PC-9 (cell line): ENCODE measurements around the gene CTIF. TPM values are rescaled to one million over a fixed set of nuclear protein-coding genes. Genes with fewer than 3 reads are reported as not detected.

ENCODE experiments used
- BruUV-seq: library from RNA; stranded (reverse); fragments of 400-500 nt; replicated peaks from 2 replicates; lab custom pipeline; 2021; lab: Mats Ljungman, UMichigan
- CTCF ChIA-PET: fragments of 300-600 bp; sonication (Branson Sonifier 250); formaldehyde crosslinking; loops from one replicate; lab custom pipeline; 2022; ENCODE audit warnings: antibody characterized with exemption; lab: Charles Lee
- POLR2A ChIA-PET: fragments of 300-600 bp; sonication (Branson Sonifier 250); formaldehyde crosslinking; loops from one replicate; lab custom pipeline; 2022; ENCODE audit warnings: antibody characterized with exemption; ENCODE audit not compliant: unreplicated experiment; lab: Charles Lee
- DNase-seq, 2 experiments: peaks; one replicate each; pipeline versions ENCODE4 v3.0.0 to v3.0.0-alpha.2; 2015 to 2022; ENCODE audit warnings: mixed read lengths in 1 of 2
- H2AFZ ChIP-seq: fragments of 200-600 bp; sonication (generic); 2 replicates; pipeline ENCODE4 v1.8.1; 2017; ENCODE audit warnings: antibody characterized with exemption
- H3F3A ChIP-seq: fragments of 200-600 bp; sonication (generic); 2 replicates; pipeline ENCODE4 v1.8.1; 2017; ENCODE audit warnings: antibody characterized with exemption, mild to moderate bottlenecking, low read depth; ENCODE audit not compliant: insufficient read depth
- H3K27ac ChIP-seq: fragments of 200-600 bp; sonication (generic); 2 replicates; pipeline ENCODE4 v1.6.1; 2016; ENCODE audit warnings: mixed run types
- H3K27me3 ChIP-seq: fragments of 200-600 bp; sonication (generic); 2 replicates; pipeline ENCODE4 v1.6.1; 2016; ENCODE audit warnings: low read depth, mixed run types; ENCODE audit not compliant: insufficient read depth
- H3K36me3 ChIP-seq: fragments of 200-600 bp; sonication (generic); 2 replicates; pipeline ENCODE4 v1.6.1; 2016; ENCODE audit warnings: low read depth, mixed run types
- H3K4me1 ChIP-seq: fragments of 200-600 bp; sonication (generic); replicated peaks from 2 replicates; pipeline ENCODE4 v1.6.1; 2016; ENCODE audit warnings: mixed run types; ENCODE audit not compliant: insufficient read depth
- H3K4me2 ChIP-seq: fragments of 200-600 bp; sonication (generic); 2 replicates; pipeline ENCODE4 v1.6.1; 2017; ENCODE audit warnings: mixed run types
- H3K4me3 ChIP-seq: fragments of 200-600 bp; sonication (generic); 2 replicates; pipeline ENCODE4 v1.6.1; 2016; ENCODE audit warnings: mixed run types
- H3K79me2 ChIP-seq: fragments of 200-600 bp; sonication (generic); 2 replicates; pipeline ENCODE4 v1.6.1; 2017; ENCODE audit warnings: low read depth, mixed run types
- H3K9me2 ChIP-seq: fragments of 200-600 bp; sonication (generic); 2 replicates; pipeline ENCODE4 v1.8.1; 2017; ENCODE audit warnings: mild to moderate bottlenecking; ENCODE audit not compliant: insufficient read depth
- H3K9me3 ChIP-seq: fragments of 200-600 bp; sonication (generic); 2 replicates; pipeline ENCODE4 v1.8.1; 2016; ENCODE audit warnings: low read depth; ENCODE audit not compliant: insufficient read depth
- H4K20me1 ChIP-seq: fragments of 200-600 bp; sonication (generic); 2 replicates; pipeline ENCODE4 v1.8.1; 2017; ENCODE audit not compliant: insufficient read depth
- EZH2 ChIP-seq: fragments of 200-600 bp; sonication (generic); IDR thresholded peaks from 2 replicates; pipeline ENCODE4 v1.8.0; 2017; ENCODE audit warnings: antibody characterized with exemption, low read depth
- intact Hi-C: fragments of 100-400 bp; cut with micrococcal nuclease; formaldehyde crosslinking; loops from one replicate; pipeline ENCODE4 v1.10.0; 2022; ENCODE audit not compliant: unreplicated experiment
- total RNA-seq: library from RNA; stranded (reverse); gene quantifications from 2 replicates; pipeline ENCODE4 v1.2.3, GENCODE V29; 2021
- TF ChIP-seq, protein P1 (sequence below): fragments of 200-600 bp; sonication (generic); conservative IDR thresholded peaks from 2 replicates; pipeline ENCODE4 v1.6.1; 2017; ENCODE audit warnings: mixed run types, antibody characterized with exemption, mild to moderate bottlenecking, moderate library complexity

CTIF gene
- total RNA-seq, 1 experiment from 2014 or later = 26.2 TPM

DNA sequence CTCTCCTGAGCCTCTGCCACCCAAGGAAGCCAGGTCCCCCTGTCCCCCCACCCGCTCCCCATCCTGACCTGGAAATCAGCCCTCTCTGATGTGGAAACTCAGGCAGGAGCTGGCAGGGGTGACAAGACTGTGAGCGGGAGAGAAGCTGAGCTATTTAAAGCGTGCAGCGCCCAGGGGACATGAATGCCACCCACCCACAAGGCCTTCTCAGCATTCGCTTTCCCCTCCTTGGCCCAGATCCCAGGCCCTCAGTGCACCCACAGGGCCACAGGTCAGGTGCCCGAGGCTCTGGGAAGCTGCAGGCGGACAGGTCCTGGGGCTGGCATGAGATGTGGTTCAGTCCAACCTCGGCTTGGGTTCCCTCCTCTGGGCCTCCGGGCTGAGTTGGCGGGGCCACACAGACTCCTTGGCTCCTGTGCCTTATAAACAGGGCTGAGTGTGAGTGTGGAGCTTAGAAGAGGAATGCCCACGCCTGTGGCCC, 243.6 kb downstream of the CTIF start:
- H3K4me3 ChIP-seq = no peak overlapping the region
- POLR2A ChIA-PET = no interaction called here
- peak in 1 of 2 experiments; percentile 6 for DNase-seq
- intact Hi-C loops = no loop called here
- no peaks in the 10 kb centered on the region for H3K36me3 ChIP-seq
- H3F3A ChIP-seq = 0 out of 2 replicates have a peak, but pooled peaks cover 1% of the 10 kb centered on the region
- H3K4me2 ChIP-seq = no peak overlapping the region
- H2AFZ ChIP-seq = no peak overlapping the region
- no peaks in the 10 kb centered on the region for H3K9me2 ChIP-seq
- TF ChIP-seq, protein P1, sequence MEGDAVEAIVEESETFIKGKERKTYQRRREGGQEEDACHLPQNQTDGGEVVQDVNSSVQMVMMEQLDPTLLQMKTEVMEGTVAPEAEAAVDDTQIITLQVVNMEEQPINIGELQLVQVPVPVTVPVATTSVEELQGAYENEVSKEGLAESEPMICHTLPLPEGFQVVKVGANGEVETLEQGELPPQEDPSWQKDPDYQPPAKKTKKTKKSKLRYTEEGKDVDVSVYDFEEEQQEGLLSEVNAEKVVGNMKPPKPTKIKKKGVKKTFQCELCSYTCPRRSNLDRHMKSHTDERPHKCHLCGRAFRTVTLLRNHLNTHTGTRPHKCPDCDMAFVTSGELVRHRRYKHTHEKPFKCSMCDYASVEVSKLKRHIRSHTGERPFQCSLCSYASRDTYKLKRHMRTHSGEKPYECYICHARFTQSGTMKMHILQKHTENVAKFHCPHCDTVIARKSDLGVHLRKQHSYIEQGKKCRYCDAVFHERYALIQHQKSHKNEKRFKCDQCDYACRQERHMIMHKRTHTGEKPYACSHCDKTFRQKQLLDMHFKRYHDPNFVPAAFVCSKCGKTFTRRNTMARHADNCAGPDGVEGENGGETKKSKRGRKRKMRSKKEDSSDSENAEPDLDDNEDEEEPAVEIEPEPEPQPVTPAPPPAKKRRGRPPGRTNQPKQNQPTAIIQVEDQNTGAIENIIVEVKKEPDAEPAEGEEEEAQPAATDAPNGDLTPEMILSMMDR = no peak
- TF ChIP-seq EZH2 = no peak
- H3K27ac ChIP-seq = no peak overlapping the region
- H3K4me1 ChIP-seq = no peaks in the 10 kb centered on the region
- H3K79me2 ChIP-seq = no peaks in the 10 kb centered on the region
- no peaks in the 10 kb centered on the region for H4K20me1 ChIP-seq
- H3K9me3 ChIP-seq = no peaks in the 10 kb centered on the region
- no peaks in the 10 kb centered on the region for H3K27me3 ChIP-seq
- CTCF ChIA-PET = no interaction called here
- no TSS peak for BruUV-seq

DNA sequence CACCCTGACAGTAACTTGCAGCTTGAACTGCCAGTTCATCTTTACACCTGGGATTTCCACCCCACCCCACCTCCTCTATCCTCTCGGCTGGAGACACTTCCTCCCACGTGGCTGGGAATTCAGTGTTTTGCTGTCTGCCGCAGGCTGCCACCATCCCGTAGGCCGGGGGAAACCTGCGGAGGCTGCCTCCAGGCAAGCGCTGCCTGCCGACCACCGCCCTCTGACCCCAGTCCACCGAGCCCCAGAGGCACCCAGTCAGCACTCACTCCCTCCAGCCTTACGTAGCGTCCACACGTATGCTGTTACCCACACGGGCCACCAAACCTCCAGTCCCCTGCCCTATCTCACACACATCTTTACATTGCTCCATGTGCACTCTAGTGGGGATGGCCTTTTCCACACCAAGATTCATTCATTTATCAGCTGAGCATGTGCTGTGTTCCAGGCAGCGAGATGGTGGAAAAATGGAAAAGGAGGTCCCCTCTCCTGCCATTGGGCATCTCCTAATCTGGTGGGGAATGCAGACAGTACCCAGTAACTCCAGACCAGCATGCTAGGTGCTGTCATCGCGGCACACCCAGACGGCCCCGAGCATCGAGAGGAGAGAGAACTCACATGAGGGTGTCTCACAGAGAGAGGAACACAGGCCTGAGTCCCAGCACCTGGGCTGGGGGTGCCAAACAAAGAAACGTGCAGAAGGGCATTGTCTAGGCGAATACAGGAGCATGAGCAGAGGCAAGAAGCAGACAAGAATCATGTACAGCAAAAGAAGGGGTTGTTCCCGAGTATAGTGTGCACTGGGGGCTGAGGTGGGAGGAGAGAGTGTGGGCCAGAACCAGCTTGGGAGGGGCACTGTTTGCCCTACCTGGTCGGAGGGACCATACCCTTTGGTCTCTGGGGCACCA, 245.0 kb downstream of the CTIF start:
- intact Hi-C loops = no loop called here
- no peak overlapping the region for H2AFZ ChIP-seq
- H3K36me3 ChIP-seq = no peaks in the 10 kb centered on the region
- TF ChIP-seq EZH2 = no peak
- TF ChIP-seq, protein P1 = no peak
- no peaks in the 10 kb centered on the region for H3K9me3 ChIP-seq
- no TSS peak for BruUV-seq
- H3K4me2 ChIP-seq = no peak overlapping the region
- H3K79me2 ChIP-seq = no peaks in the 10 kb centered on the region
- ChIA-PET POLR2A (no interaction called here), CTCF (no interaction called here)
- no peaks in the 10 kb centered on the region for H4K20me1 ChIP-seq
- no peaks in the 10 kb centered on the region for H3K27me3 ChIP-seq
- no peak for DNase-seq
- H3K9me2 ChIP-seq = no peaks in the 10 kb centered on the region
- no peak overlapping the region for H3K4me3 ChIP-seq
- no peaks in the 10 kb centered on the region for H3K4me1 ChIP-seq
- H3F3A ChIP-seq = no peaks in the 10 kb centered on the region
- no peak overlapping the region for H3K27ac ChIP-seq

DNA sequence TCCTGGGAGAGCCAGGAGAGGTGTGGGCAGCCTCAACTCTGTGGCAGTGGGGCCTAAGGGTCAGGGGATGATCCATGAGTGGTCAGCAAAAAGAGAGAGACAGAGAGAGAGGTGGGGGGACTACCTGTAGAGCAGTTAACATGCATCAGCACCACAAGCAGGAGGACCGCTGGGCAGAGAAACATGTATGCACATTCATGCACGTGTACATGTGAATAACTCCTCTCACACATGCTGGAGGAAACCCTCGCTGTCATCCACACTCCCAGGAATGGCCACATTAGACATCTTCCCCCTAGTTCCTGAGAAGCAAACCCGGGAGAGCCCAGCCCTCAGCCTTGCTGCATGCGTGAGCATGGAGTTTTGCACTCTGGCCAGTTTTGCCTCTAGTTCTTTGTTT, 245.8 kb downstream of the CTIF start:
- TF ChIP-seq, protein P1 = no peak
- no peak for TF ChIP-seq EZH2
- CTCF ChIA-PET = no interaction called here
- Histone ChIP-seq H3K79me2 (no peaks in the 10 kb centered on the region), H2AFZ (no peak overlapping the region), H4K20me1 (no peaks in the 10 kb centered on the region), H3K4me1 (no peaks in the 10 kb centered on the region), H3K36me3 (no peaks in the 10 kb centered on the region), H3K27me3 (no peaks in the 10 kb centered on the region), H3K9me2 (no peaks in the 10 kb centered on the region), H3F3A (no peaks in the 10 kb centered on the region), H3K4me3 (no peak overlapping the region), H3K9me3 (no peaks in the 10 kb centered on the region), H3K27ac (no peak overlapping the region), H3K4me2 (no peak overlapping the region)
- no TSS peak for BruUV-seq
- no peak for DNase-seq
- POLR2A ChIA-PET = no interaction called here
- intact Hi-C loops = no loop called here
